Nephron (organoid): Measurements from ENCODE around the gene MAP3K9.

ENCODE experiments used
- H3K27ac Mint-ChIP-seq, 3 experiments: 2 replicates each; pipeline ENCODE4 v1.8.0; 2020; ENCODE audit warnings: mixed read lengths in 3 of 3, mild to moderate bottlenecking in 2 of 3, moderate library complexity in 1 of 3
- H3K27me3 Mint-ChIP-seq: 2 replicates; pipeline ENCODE4 v1.8.0; 2021; ENCODE audit warnings: low read depth, mild to moderate bottlenecking, moderate library complexity, mixed read lengths
- H3K36me3 Mint-ChIP-seq: 2 replicates; pipeline ENCODE4 v1.8.0; 2020; ENCODE audit warnings: low read depth, mixed read lengths
- H3K4me1 Mint-ChIP-seq: 2 replicates; pipeline ENCODE4 v1.8.0; 2020; ENCODE audit warnings: mixed read lengths
- H3K4me3 Mint-ChIP-seq, 3 experiments: 2 replicates each; pipeline ENCODE4 v1.8.0; 2020; ENCODE audit warnings: mild to moderate bottlenecking in 3 of 3, mixed read lengths in 3 of 3, moderate library complexity in 2 of 3
- H3K9me3 Mint-ChIP-seq: 2 replicates; pipeline ENCODE4 v1.8.0; 2020; ENCODE audit warnings: mixed read lengths
- CTCF ChIP-seq, 3 experiments: fragments of 200-600 bp; sonication (generic); IDR thresholded peaks; one replicate each; pipeline ENCODE4 v1.5.0; 2021; ENCODE audit warnings: antibody characterized with exemption in 3 of 3; ENCODE audit not compliant: unreplicated experiment in 3 of 3

The MAP3K9 gene

GRCh38 chr14:70847406-70848090, 38.2 kb upstream of the MAP3K9 start:
- peaks cover 8% of the 10 kb centered on the region for H3K27me3 Mint-ChIP-seq
- H3K36me3 Mint-ChIP-seq, result no peaks in the 10 kb centered on the region
- no peaks in the 10 kb centered on the region for H3K9me3 Mint-ChIP-seq
- no peak for TF ChIP-seq CTCF (IDR thresholded peaks at IDR 0.05; ENCODE audit: unreplicated experiment in 3 of 3)
- no peak overlapping the region for H3K4me3 Mint-ChIP-seq
- no peaks in the 10 kb centered on the region for H3K4me1 Mint-ChIP-seq
- H3K27ac Mint-ChIP-seq, result no peak overlapping the region

DNA sequence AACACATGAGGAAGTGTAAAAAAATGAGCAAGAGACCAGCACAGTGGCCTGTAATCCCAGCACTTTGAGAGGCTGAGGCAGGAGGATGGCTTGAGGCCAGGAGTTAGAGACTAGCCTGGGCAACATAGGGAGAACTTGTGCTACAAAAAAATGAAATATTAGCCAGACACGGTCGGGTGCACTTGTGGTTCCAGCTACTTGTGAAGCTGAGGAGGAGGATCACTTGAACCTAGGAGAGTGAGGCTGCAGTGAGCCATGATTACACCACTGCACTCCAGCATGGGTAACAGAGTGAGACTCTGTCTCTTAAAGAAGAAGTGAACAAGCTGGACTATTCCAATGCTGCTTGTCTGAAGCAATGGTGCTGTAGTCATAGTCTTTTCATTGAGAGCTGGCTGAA, 36.3 kb upstream of the MAP3K9 start:
- Mint-ChIP-seq H3K4me3 (no peak overlapping the region), H3K27ac (no peak overlapping the region), H3K27me3 (peaks cover 15% of the 10 kb centered on the region), H3K36me3 (no peaks in the 10 kb centered on the region), H3K4me1 (no peaks in the 10 kb centered on the region), H3K9me3 (no peaks in the 10 kb centered on the region)
- TF ChIP-seq CTCF (IDR thresholded peaks at IDR 0.05; ENCODE audit: unreplicated experiment in 3 of 3), result no peak

- Mint-ChIP-seq H3K9me3 (no peaks in the 10 kb centered on the region), H3K4me1 (no peaks in the 10 kb centered on the region), H3K4me3 (no peak overlapping the region), H3K36me3 (no peaks in the 10 kb centered on the region), H3K27ac (no peak overlapping the region), H3K27me3 (peaks cover 12% of the 10 kb centered on the region)
- no peak for TF ChIP-seq CTCF (IDR thresholded peaks at IDR 0.05; ENCODE audit: unreplicated experiment in 3 of 3)
Observed at GRCh38 chr14:70842851-70843462, 33.6 kb upstream of the MAP3K9 start.

GRCh38 chr14:70838076-70838475, 28.8 kb upstream of the MAP3K9 start:
- Mint-ChIP-seq H3K36me3 (no peaks in the 10 kb centered on the region), H3K4me1 (no peaks in the 10 kb centered on the region), H3K27me3 (peaks cover 8% of the 10 kb centered on the region), H3K4me3 (no peak overlapping the region), H3K27ac (no peak overlapping the region), H3K9me3 (peaks cover 9% of the 10 kb centered on the region)
- TF ChIP-seq CTCF (IDR thresholded peaks at IDR 0.05; ENCODE audit: unreplicated experiment in 3 of 3), result no peak

- peaks cover 10% of the 10 kb centered on the region for H3K4me1 Mint-ChIP-seq
- TF ChIP-seq CTCF (IDR thresholded peaks at IDR 0.05; ENCODE audit: unreplicated experiment in 3 of 3), result no peak
Observed at GRCh38 chr14:70836946-70837345, 27.6 kb upstream of the MAP3K9 start.

DNA sequence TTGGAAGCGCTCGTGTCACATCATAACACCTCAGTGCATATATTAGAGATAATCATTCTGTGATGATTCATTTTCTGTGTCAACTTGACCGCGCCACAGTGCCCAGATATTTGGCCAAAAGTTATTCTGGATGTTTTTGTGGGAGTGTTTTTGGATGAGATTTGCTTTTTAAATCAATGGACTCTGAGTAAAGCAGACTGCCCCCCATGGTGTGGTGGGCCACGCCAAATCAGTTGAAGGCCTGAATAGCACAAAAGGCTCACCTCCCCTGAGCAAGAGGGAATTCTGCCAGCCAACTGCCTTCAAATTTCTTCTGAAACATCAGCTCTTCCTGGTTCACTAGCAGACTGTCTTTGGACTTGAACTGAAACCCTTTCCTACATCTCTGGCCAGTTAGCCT, 24.6 kb upstream of the MAP3K9 start:
- no peak for TF ChIP-seq CTCF (IDR thresholded peaks at IDR 0.05; ENCODE audit: unreplicated experiment in 3 of 3)
- Mint-ChIP-seq H3K27me3 (peaks cover 12% of the 10 kb centered on the region), H3K27ac (no peak overlapping the region), H3K4me1 (peaks cover 27% of the 10 kb centered on the region), H3K9me3 (peaks cover 12% of the 10 kb centered on the region), H3K36me3 (no peaks in the 10 kb centered on the region), H3K4me3 (no peak overlapping the region)

More at GRCh38 chr14:70836946-70837345, 27.6 kb upstream of the MAP3K9 start:
- Mint-ChIP-seq H3K27me3 (peaks cover 10% of the 10 kb centered on the region), H3K36me3 (no peaks in the 10 kb centered on the region), H3K4me3 (no peak overlapping the region), H3K9me3 (peaks cover 12% of the 10 kb centered on the region), H3K27ac (no peak overlapping the region)
